PFSK-1 (cell line): ENCODE results near the gene C9orf43.

ENCODE experiments used
- FOXP2 ChIP-seq: optimal IDR thresholded peaks from 2 replicates; pipeline ENCODE3; 2011; ENCODE audit warnings: borderline replicate concordance, control low read depth, inconsistent platforms; ENCODE audit not compliant: insufficient read depth; ENCODE audit errors: extremely low read length, extremely low read depth
- POLR2AphosphoS5 ChIP-seq: IDR thresholded peaks from 2 replicates; pipeline ENCODE4 v1.6.1; 2012; ENCODE audit warnings: low read depth, mild to moderate bottlenecking, control low read depth, low read length, moderate library complexity
- REST ChIP-seq, 2 experiments: IDR thresholded peaks; 2 replicates each; pipeline versions ENCODE4 v1.6.1 to v1.8.0; 2011 to 2012; ENCODE audit warnings: low read depth in 2 of 2, low read length in 2 of 2, control low read depth in 1 of 2, inconsistent platforms in 1 of 2, mild to moderate bottlenecking in 1 of 2, moderate library complexity in 1 of 2; ENCODE audit not compliant: insufficient read depth in 1 of 2
- SIN3A ChIP-seq: IDR thresholded peaks from 2 replicates; pipeline ENCODE4 v1.6.1; 2012; ENCODE audit warnings: mild to moderate bottlenecking, low read length, moderate library complexity, borderline replicate concordance; ENCODE audit not compliant: insufficient read depth
- TAF1 ChIP-seq: IDR thresholded peaks from 2 replicates; pipeline ENCODE4 v1.6.1; 2012; ENCODE audit warnings: low read length, control low read depth, borderline replicate concordance; ENCODE audit not compliant: insufficient read depth

Gene C9orf43

DNA sequence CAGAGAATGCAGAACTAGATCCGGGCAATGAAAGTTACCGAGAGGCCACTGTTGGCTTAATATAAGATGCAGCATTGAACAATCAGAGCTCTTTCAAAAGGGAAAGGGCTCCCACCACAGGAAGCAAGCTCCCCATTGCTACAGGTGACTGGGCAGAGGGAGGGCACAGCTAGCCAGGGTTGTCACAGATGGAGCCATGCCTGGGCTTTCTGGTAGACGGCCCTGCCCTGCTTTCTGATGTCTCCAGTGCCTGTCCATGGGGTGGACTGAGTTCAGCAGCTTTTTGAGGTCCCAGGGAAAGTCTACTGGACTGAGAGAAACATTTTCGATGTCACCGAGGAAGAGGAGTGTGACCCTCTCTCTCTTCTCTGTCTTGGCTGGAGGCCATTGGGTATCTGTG lies 67.1 kb downstream of the C9orf43 start:
- no peak for TF ChIP-seq POLR2AphosphoS5
- no peak for TF ChIP-seq REST (IDR thresholded peaks at IDR 0.05; ENCODE audit: insufficient read depth in 1 of 2, low read depth in 2 of 2, low read length in 2 of 2)
- no peak for TF ChIP-seq TAF1
- TF ChIP-seq FOXP2 = no peak
- TF ChIP-seq SIN3A = no peak

DNA sequence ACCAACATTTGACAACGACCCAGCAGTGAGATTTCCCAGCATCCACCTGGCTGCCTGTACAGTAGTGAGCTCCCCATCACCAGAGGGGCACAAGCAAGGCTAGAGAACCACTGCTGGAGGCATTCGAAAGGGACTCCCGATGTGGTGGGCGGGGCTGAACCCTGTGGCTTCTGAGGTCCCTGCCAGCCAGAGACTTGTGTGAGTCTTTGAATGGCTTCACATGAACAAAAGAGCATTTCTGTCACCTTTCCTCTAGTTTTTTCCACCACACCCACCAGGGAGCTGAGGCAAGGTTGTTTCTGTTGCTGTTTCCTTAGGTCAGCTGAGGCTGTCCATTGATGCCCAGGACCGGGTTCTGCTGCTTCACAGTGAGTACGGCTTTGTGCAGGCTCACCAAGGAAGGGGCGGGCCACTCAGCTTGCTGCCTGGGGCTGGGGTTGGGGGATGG lies 68.7 kb downstream of the C9orf43 start:
- TF ChIP-seq SIN3A (no peak), REST (IDR thresholded peaks at IDR 0.05; ENCODE audit: insufficient read depth in 1 of 2, low read depth in 2 of 2, low read length in 2 of 2) (no peak), TAF1 (no peak), FOXP2 (no peak), POLR2AphosphoS5 (no peak)
